Raji (cell line): Measurements from ENCODE around the gene PRR23E.

Experiments
- POLR2A ChIP-seq: IDR thresholded peaks from 2 replicates; pipeline ENCODE4 v1.6.1; 2011; ENCODE audit warnings: low read depth, low read length, control low read depth; ENCODE audit not compliant: insufficient read depth

Gene PRR23E

DNA sequence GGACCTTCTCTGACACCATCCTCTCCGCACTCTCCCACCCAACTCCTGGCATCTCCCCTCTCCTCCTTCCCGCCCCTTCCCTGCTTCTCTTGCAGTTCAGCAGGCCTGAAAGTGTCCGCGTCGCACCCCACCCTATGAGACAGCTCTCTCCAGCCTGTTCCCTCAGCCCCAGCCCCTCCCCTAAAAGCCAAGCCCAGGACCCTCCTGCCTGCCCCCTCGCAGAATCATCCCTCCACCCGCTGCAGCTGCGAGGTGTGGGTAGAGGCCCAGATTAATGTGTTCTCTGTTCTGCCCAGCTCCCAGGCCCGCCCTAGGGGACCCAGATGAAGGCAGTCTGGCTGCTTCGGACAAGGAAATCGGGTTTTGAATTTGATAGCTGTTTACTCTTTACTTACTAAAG is 410 bp downstream of the PRR23E start:
- no peak for TF ChIP-seq POLR2A

DNA sequence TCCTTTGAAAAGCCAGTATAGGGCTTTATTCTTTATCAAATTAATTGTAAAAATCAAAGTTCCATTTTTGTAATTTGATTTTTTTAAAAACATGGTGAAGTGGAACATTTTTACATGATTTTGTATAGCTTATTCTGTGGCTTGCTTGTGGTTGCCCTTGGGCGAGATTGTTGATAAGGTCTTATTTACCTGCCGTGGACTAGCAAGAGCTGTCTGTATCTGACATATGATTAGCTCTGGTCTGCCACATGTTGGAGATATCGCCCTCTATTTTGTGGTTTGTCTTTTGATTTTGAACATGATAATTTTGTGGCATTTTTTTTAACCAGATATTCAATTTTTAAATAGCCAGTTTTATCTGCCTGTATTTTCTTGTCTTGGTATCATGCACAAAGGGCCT is 844 bp downstream of the PRR23E start:
- no peak for TF ChIP-seq POLR2A

DNA sequence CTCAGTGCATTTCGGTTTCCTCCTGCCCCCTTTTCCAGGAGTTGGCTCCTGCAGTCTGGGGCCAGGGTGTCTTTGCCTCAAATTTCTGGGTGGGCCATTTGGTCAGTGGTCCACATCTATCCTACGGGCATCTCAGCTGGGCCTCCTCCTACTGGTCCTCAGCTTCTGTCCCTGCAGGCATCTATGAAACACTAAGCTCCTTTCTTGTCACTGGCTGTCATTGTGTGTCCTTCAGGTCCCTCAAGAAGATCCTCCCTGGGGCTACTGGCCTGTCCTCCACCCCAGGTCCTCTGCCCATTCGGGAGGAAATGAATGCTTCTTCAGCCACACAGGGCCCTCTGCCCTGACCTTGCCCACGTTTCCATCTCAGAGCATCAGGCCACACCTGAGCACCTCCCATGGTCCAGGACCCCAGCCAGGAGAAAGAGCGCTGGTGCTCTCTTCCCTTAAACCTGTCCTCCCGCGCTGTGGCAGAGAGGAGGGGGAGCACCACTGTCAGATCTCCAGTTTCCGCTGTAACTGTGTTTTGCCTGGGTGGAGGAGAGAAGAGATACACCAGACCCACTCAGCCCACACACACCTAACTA is 1.8 kb downstream of the PRR23E start:
- TF ChIP-seq POLR2A = no peak

DNA sequence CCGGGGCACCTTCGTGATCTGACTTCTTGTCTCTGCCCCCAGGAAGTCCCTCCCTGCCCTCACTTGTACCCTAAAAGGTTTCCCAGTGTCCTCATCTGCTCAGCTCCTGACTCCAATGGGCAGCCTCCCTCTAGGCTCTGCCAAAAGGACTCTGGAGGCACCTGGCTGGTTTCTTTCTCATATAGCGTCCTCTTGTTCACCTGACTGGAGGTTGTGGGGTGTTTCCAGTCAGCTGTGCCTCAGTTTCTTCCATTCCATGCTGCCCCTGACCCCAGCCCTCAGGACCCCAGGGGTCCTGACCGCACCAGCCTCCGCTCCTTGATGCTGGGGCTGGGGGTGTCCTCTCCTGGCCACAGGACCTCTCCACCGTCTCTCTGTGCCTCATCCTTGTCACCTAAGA is 2.5 kb downstream of the PRR23E start:
- no peak for TF ChIP-seq POLR2A

DNA sequence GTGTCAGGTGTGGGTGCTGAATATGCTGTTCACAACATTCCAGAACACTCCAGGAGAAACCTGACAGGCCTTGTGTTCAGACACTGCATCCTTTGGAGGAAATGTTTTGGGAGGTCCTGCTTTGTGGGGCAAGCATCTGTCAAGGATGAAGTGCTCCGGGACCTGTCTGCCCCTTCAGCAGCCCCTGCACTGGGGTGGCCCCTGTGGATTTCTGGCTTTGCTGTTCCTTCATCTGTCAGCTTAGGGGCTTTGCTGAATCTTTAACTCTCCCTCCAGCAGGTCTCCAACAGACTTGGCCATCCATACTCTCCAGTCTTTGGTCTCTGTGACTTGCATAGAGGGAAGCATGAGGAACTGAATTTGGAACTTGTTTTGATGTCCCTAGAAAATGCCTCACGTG is 3.1 kb downstream of the PRR23E start:
- TF ChIP-seq POLR2A = no peak

DNA sequence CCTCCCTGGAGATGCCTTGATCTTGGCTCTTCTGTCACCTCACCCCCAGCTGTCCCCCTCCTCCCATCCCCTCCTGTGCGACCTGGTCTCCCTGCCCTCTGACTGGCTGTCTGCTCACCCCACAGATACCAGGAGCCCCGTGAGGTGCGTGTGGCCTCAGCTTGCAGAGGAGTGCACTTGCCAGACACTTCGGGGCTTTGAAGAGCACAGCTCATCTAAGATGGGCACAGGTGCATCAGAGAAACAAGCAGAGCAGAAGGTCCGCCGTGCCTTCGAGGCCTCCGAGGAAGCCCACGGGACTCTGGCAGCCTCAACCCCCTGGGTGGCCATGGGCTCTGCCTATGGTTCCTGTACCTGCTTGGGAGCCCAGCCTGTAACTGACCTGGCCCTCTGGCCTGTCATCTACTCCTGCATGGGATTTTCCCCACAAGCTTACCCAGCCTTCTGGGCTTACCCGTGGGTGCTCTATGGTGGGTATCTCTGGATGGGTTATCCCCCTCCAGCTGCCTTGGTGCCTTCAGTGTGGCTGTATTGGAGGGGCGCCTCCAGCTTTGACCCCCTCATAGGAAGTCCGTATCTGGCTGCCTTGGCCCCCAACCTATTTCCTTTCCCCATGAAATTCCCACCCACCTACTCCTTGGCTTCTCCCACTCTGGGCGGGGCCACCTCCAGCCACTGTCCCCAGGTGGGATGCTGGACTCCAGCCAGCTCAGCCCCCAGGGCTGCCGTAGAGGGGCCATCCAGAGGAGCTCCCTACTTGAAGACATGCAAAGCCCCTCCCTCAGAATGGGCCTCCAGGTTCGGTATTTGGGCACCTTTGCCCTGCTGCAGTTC is 3.8 kb downstream of the PRR23E start:
- TF ChIP-seq POLR2A = no peak

DNA sequence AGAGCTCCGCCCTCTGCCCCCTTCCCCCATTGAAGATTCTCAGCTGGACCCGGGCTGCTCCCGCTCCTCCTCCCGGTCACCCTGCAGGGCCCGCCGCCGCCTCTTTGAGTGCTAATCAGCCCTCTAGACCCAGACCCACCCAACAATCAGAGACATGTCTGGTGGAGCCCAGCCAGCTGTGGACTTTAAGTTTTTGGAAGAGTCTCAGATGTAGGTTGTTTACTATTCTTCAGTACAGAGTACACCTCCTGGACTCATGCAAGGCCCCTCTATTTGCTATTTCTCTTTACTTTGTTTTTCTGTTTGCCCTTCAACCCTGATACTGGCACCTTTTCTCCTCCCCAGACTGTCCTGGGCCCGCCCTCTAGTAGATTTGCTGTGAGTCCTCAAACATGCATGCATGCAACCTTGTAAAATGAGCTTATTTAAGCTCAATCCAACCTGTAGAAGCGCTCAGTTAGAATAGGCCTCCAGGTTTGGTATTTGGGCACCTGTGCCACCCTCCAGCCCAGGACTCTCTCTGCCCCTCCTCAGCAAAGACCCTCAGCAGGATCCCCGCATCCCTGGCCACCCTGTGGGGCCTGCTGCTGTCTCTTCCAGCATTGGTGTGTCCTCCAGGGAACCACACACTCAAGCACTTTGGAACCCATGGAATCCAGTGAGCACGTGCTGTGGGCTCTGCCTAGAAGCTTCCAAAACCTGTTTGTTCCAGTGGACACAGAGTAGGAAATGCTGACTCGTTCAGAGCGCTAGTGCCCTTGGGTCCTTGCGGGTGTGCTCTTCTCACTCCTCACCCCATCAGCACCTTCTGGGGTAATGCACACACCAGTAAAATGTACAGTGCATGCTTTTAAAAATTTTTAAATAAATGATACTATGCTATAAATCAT is 4.6 kb downstream of the PRR23E start:
- no peak for TF ChIP-seq POLR2A

DNA sequence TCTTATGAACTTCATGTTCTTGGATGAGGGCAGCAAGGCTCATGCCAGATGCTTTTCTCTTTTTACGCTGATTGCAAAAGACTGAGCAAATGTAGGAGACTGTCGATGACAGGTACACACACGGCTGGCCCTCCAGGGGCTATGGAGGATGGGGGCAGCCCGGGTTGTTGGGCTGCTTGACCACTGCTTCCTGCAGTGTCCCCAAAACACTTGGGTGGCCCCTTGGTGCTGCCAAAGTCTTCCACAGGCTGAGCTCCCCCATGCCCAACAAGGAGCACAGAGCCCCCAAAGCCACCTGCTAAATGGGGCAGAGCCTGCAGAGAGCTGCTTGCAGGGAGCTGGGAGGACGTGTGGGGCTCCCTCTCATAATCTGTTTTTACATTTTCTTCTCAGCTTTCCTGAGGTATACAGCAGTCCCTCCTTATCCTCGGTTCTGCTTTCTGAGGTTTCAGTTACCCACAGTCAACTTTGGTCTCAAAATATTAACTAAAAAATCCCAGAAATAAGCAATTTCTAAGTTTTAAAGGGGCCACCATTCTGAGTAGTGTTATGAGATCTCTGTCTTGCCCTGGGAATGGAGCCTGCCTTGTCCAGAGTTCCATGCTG is 7.3 kb downstream of the PRR23E start:
- no peak for TF ChIP-seq POLR2A

DNA sequence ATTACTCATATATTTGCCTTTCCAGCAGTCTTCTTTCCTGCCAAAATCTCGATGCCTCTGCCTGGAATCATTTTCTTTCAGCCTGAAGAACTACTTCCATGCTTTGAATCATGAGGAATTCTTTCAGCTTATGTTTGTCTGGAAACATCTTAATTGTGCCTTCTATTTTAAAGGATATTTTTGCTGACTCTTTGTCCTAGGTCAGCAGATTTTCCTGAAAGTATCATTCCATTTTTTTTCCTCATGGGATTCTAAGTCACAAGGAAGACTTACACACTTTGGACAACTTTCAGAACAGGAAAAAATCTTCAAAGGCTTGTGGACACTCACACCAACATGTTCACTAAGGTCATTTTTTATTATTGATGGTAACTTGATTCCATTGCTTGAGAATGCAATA is 10.1 kb downstream of the PRR23E start:
- no peak for TF ChIP-seq POLR2A

DNA sequence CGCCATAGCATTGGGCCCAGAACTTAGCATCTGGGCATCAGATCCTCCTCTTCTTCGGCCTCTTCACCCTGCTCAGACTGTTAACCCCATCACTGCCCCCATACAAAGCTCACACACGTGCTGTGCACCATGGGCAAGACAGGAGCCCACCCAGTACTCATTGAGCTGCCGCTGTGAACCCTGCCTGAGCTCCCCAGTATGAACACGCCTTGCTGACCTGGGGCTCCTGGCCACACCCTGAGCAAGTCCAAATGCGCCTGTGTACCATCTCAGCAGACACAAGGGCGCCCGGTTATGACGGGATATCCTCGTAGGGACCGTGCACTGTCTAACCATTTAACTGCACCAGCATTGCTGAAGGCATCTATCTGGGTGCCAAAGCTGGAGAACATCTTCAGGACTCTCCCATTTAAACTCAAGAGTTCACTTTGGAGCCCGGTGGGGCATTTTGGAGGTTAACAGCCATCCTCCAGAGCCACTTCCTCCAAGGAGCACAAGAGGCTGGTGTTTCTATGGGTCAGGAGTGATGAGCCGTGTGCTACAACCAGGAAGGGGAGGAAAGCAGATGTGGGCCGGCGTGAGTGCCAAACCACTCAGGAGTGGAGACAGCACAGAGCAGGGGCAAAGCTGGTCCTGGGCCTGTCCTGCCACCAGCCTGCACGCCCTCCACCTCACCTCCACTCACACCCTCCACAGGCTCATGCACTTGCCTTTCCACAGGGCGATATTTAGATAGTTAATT is 12.1 kb downstream of the PRR23E start:
- no peak for TF ChIP-seq POLR2A

DNA sequence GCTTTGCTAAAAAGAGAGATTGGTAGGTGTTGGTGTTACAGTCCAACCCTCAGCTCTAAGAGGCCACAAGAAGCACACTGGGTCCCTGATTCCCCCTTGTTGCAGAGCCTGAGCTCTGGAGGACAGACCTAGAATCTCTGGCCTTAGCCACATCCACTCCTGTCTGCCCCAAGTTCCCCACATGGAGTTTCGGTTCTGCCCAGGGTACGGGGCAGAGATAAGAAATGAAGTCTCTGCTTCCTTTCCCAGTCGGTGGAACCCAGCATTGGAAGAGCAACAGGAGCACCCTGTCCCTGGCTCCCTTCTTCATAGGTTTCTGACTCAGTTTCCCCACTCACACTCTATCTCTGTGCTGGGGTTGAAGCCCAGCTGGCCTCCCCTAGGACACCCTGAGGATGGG is 13.2 kb downstream of the PRR23E start:
- no peak for TF ChIP-seq POLR2A

DNA sequence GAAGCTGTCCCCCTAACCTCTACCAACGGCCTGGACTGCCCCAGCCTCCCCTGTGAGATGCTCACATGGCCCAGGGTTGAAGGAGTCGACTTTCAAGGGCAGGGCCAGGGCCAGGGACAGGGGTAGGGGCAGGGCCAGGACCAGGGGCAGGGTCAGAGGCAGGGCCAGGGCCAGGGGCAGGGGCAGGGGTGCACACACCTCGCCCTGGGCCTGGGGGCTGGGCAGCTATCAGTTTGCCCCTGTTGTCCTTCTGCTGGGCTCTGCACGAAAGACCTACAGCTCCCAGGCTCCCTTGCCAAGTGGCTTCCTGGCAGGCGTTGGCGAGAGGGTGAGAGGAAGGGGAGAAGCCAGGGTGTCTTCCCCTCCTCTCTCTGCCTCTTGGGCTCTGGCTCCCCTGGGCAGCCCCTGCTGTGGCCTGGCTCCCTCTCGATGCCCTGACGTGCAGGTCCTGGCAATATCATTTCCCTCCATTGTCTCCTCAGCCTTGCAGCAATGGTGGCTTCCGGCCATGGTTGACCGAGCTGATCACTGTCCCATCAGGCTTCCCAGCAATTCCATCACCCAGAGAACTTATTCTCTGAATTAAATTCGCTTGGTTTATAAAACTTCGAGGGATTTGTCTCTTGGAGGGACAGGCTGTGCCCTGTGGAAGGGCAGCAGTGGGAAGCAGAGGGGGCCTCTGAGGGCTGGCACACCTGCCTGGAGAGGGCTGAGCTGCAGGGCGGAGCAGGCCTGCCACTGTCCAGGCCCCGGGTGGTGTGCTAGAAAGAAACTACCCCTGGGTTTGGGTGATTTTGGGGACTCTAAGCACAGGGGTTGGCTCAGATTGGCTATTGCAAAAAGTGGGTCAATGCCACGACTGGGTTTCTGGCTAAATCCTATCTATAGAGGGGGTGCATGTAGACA is 13.9 kb downstream of the PRR23E start:
- no peak for TF ChIP-seq POLR2A

DNA sequence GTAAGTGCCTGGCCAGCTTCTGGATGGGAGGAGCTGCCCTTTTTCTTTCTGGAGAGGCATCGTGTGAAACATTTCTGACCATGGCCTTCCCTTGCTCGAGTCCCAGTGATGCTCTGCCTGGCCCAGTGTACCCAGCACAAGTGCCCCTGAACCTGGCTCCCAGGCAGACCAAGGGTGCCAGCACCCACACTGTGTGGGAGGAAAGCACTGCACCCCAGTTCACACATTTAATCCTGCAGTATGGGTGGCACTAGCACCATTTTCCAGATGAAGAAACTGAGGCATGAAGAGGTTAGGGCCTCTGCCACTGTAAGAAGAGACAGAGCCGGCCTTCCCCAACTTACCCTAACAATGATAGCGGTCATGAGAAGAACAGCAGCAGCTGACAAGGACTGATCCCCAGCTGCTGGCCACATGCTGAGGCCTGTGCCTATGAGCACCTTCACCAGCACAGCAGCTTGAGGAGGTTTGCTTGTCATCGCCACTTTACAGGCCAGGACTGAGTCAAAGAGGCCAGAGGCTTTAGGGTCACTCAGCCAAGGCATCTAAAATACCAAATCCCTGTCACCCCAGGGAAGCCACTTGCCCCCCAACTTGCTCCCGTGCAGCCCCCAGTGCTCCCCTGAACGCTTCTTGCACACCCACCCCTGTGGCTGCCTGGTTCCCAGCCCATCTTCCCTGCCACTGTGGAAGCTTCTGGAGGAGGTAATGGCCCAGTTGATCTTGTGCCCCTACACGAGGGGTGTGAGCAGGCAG is 15.0 kb downstream of the PRR23E start:
- no peak for TF ChIP-seq POLR2A
